Esophagus squamous epithelium (tissue), 5 donors: ENCODE results near the gene DAD1. TPM values are rescaled to one million over a fixed set of nuclear protein-coding genes. Genes with fewer than 3 reads are reported as not detected.

Experiments
- DNase-seq: peaks from one replicate; lab custom pipeline; 2025; lab: John Stamatoyannopoulos, UW
- H3K27ac ChIP-seq, 4 donors: fragments of 200-600 bp; sonication (generic); one replicate each; pipeline ENCODE4 v1.5.1; 2016 to 2019; ENCODE audit warnings: mild to moderate bottlenecking in 1 of 4
- H3K27me3 ChIP-seq, 4 donors: fragments of 200-600 bp; sonication (generic); 1 replicate in 3 of 4; 2 replicates in 1 of 4; pipeline versions ENCODE4 v1.5.1 to v1.6.0; 2017 to 2021; ENCODE audit warnings: antibody characterized with exemption in 1 of 4
- H3K36me3 ChIP-seq, 3 donors: fragments of 200-600 bp; sonication (generic); one replicate each; pipeline ENCODE4 v1.5.1; 2016 to 2019
- H3K4me1 ChIP-seq, 3 donors: fragments of 200-600 bp; sonication (generic); one replicate each; pipeline ENCODE4 v1.5.1; 2017 to 2019
- H3K4me3 ChIP-seq, 4 donors: fragments of 200-600 bp; sonication (generic); 1 replicate in 3 of 4; 2 replicates in 1 of 4; pipeline ENCODE4 v1.5.1; 2016 to 2019; ENCODE audit warnings: mild to moderate bottlenecking in 2 of 4, moderate library complexity in 1 of 4
- H3K9me3 ChIP-seq, 3 donors: fragments of 200-600 bp; sonication (generic); one replicate each; pipeline ENCODE4 v1.5.1; 2016 to 2019
- CTCF ChIP-seq, 6 experiments: fragments of 450-650 bp in 4 of 6; fragments of 200-600 bp in 2 of 6; sonication (generic) in 2 of 6; IDR thresholded peaks; one replicate each; pipeline ENCODE4 v1.5.1; 2016 to 2019; ENCODE audit warnings: antibody characterized with exemption in 6 of 6, mild to moderate bottlenecking in 4 of 6, moderate library complexity in 4 of 6
- POLR2A ChIP-seq, 4 donors: fragments of 450-650 bp; IDR thresholded peaks; one replicate each; pipeline ENCODE4 v1.6.1; 2017; ENCODE audit warnings: antibody characterized with exemption in 4 of 4, mild to moderate bottlenecking in 4 of 4, moderate library complexity in 3 of 4
- WGBS, 2 donors: methylation state at CpG; one replicate each; pipeline ENCODE4 v1.1.5; 2018; 5-methylcytosine and 5-hydroxymethylcytosine counted together
- intact Hi-C: fragments of 100-400 bp; cut with DNase I; formaldehyde crosslinking; loops from one replicate; pipeline ENCODE4 v1.15.0; 2022
- total RNA-seq, 4 donors: library from RNA; depleted of rRNA; stranded (reverse); fragments of >200 nt; gene quantifications; one replicate each; pipeline ENCODE4 v1.1.0, GENCODE V29; 2016
- donor health status: DM: yes; HTN: yes; CAD: no.

DAD1 gene
- total RNA-seq, 4 donors from 2014 or later: 174 to 280 (median 225) TPM

GRCh38 chr14:22558221-22558913 is 30.7 kb downstream of the DAD1 start:
- Histone ChIP-seq H3K9me3 (no peaks in the 10 kb centered on the region), H3K4me1 (peaks cover 34 to 85% (median 63%) of the 10 kb centered on the region in 3 donors), H3K4me3 (no peak overlapping the region), H3K36me3 (peaks cover 0 to 3% (median 0%) of the 10 kb centered on the region in 3 donors), H3K27me3 (no peaks in the 10 kb centered on the region), H3K27ac (peak overlapping the region; percentile 65 to 85 (median 79))
- DNase-seq: no peak
- intact Hi-C loops: loop anchor here (10.0 kb wide), 2 partner anchors 96 to 174 kb away; no protein-coding TSS in a partner anchor
- peak in 3 of 6 experiments; percentile 15 to 34 (median 28) for TF ChIP-seq CTCF (IDR thresholded peaks at IDR 0.05)
- TF ChIP-seq POLR2A (IDR thresholded peaks at IDR 0.05): no peak
- WGBS, 2 donors: 66 to 71% methylated on average over 14 to 21 of the region's 25 CpGs

- Histone ChIP-seq H3K9me3 (no peaks in the 10 kb centered on the region), H3K27ac (peak overlapping the region; percentile 65 to 85 (median 79)), H3K4me3 (no peak overlapping the region), H3K27me3 (no peaks in the 10 kb centered on the region), H3K36me3 (no peaks in the 10 kb centered on the region), H3K4me1 (peaks cover 32 to 79% (median 57%) of the 10 kb centered on the region in 3 donors)
- no peak for DNase-seq
- 64 to 86% methylated on average over 1 of the region's 1 CpG for WGBS, 2 donors
- intact Hi-C loops: loop anchor here (10.0 kb wide), 2 partner anchors 97 to 173 kb away; no protein-coding TSS in a partner anchor
- TF ChIP-seq CTCF (IDR thresholded peaks at IDR 0.05) (no peak), POLR2A (IDR thresholded peaks at IDR 0.05) (no peak)
These were observed 31.2 kb downstream of the DAD1 start for GRCh38 chr14:22557846-22558220.

- Histone ChIP-seq H3K4me1 (peaks cover 26 to 76% (median 50%) of the 10 kb centered on the region in 3 donors), H3K27ac (peak overlapping the region; percentile 77 to 85 (median 80)), H3K27me3 (no peaks in the 10 kb centered on the region), H3K36me3 (no peaks in the 10 kb centered on the region), H3K4me3 (peak overlapping the region in 3 of 4 donors; percentile 26 to 62 (median 41)), H3K9me3 (no peaks in the 10 kb centered on the region)
- WGBS, 2 donors: 17 to 21% methylated on average over 6 to 14 of the region's 28 CpGs
- TF ChIP-seq POLR2A (IDR thresholded peaks at IDR 0.05) (no peak), CTCF (IDR thresholded peaks at IDR 0.05) (peak; percentile 99 to 100 (median 100))
- intact Hi-C loops: loop anchor here (10.0 kb wide), 2 partner anchors 98 to 172 kb away; no protein-coding TSS in a partner anchor
- DNase-seq: no peak
These were observed 31.9 kb downstream of the DAD1 start for GRCh38 chr14:22556990-22557623.

GRCh38 chr14:22556021-22556989 is 32.7 kb downstream of the DAD1 start:
- Histone ChIP-seq H3K9me3 (no peaks in the 10 kb centered on the region), H3K27me3 (no peaks in the 10 kb centered on the region), H3K4me1 (peaks cover 19 to 75% (median 46%) of the 10 kb centered on the region in 3 donors), H3K36me3 (no peaks in the 10 kb centered on the region), H3K27ac (peak overlapping the region; percentile 77 to 85 (median 80)), H3K4me3 (peak overlapping the region in 3 of 4 donors; percentile 26 to 62 (median 41))
- 14 to 71% methylated on average over 6 to 11 of the region's 28 CpGs for WGBS, 2 donors
- peak; percentile 80 for DNase-seq
- intact Hi-C loops: loop anchor here (10.0 kb wide), 2 partner anchors 98 to 172 kb away; no protein-coding TSS in a partner anchor
- peak in 1 of 4 donors; percentile 53 for TF ChIP-seq POLR2A (IDR thresholded peaks at IDR 0.05)
- no peak for TF ChIP-seq CTCF (IDR thresholded peaks at IDR 0.05)
